ENCODE measurements around the gene TNNC1.

GRCh38 chr3:52493232-52494017, 39.6 kb upstream of the TNNC1 start:
- TF ChIP-seq ZNF232 (CRISPR knock-in tag; IDR thresholded peaks at IDR 0.05; ENCODE audit: borderline replicate concordance): no peak
- no peak for TF ChIP-seq THAP7 (CRISPR knock-in tag; IDR thresholded peaks at IDR 0.05)
- TF ChIP-seq FUBP1 (CRISPR knock-in tag; IDR thresholded peaks at IDR 0.05; ENCODE audit: borderline replicate concordance): no peak
- no peak for TF ChIP-seq NFYB (CRISPR knock-in tag; IDR thresholded peaks at IDR 0.05)
- no peak for TF ChIP-seq CTCF (CRISPR knock-in tag; IDR thresholded peaks at IDR 0.05)
- TF ChIP-seq ZNF317 (CRISPR knock-in tag; IDR thresholded peaks at IDR 0.05): no peak
- TF ChIP-seq PTBP1 (IDR thresholded peaks at IDR 0.05; ENCODE audit: low read depth, low read length, poor library complexity, severe bottlenecking): no peak
- no peak for TF ChIP-seq MIER3 (CRISPR knock-in tag; IDR thresholded peaks at IDR 0.05; ENCODE audit: borderline replicate concordance)
- no peak for TF ChIP-seq NR1H2 (CRISPR knock-in tag; IDR thresholded peaks at IDR 0.05; ENCODE audit: borderline replicate concordance, low read depth)
- no peak for TF ChIP-seq ZFP36 (IDR thresholded peaks at IDR 0.05; ENCODE audit: borderline replicate concordance, low read depth, low read length, partially characterized antibody)
- no peak for TF ChIP-seq ZNF501 (CRISPR knock-in tag; IDR thresholded peaks at IDR 0.05)

Data from HepG2 (cell line).